Measurements from ENCODE around the gene GGNBP2. TPM values are rescaled to one million over a fixed set of nuclear protein-coding genes. Genes with fewer than 3 reads are reported as not detected.

Gene GGNBP2
- polyA plus RNA-seq (2013, experiment 1 of 2) = 44.9 TPM
- 47.5 TPM for polyA plus RNA-seq (2013, experiment 2 of 2)

GRCh38 chr17:36544307-36545076 lies at the start of gene GGNBP2:
Gene GGNBP2, plus strand, starts transcription at chr17:36544919. Its CDS starts 806 bp downstream, at chr17:36545725.
- Histone ChIP-seq H3K36me3 (replicated peaks in 1 of 2; ENCODE audit: control insufficient read depth in 2 of 2, insufficient read depth in 2 of 2, low read length in 2 of 2) (peaks cover 0 to 25% of the 10 kb centered on the region in 2 donors), H3K27ac (replicated peaks; ENCODE audit: low read length) (peak within 1 kb of the TSS; percentile 97), H3K9ac (ENCODE audit: low read depth, low read length, poor library complexity) (peak within 1 kb of the TSS; percentile 98), H2AK5ac (ENCODE audit: low read depth, low read length) (peak within 1 kb of the TSS; percentile 47), H2BK15ac (ENCODE audit: low read length) (no peak within 1 kb of the TSS), H3K18ac (ENCODE audit: low read length) (peak within 1 kb of the TSS; percentile 99), H3K79me1 (ENCODE audit: low read depth, low read length) (peaks cover 6% of the 10 kb centered on the region), H2BK12ac (ENCODE audit: low read length) (no peak within 1 kb of the TSS), H3K4ac (ENCODE audit: low read length) (no peak within 1 kb of the TSS), H3K4me1 (ENCODE audit: control insufficient read depth in 2 of 2, insufficient read depth in 1 of 2, low read depth in 1 of 2, low read length in 2 of 2) (peaks cover 6% of the 10 kb centered on the region in 2 donors), H3K14ac (ENCODE audit: low read length) (peak within 1 kb of the TSS; percentile 31), H4K8ac (ENCODE audit: low read depth, low read length) (no peak within 1 kb of the TSS), H3K23ac (ENCODE audit: low read depth, low read length, poor library complexity) (peak within 1 kb of the TSS; percentile 93), H2AFZ (ENCODE audit: low read length) (peak within 1 kb of the TSS; percentile 99), H4K91ac (ENCODE audit: low read depth, low read length, poor library complexity) (no peak within 1 kb of the TSS), H3K4me2 (ENCODE audit: insufficient read depth, low read length, poor library complexity, severe bottlenecking) (peak within 1 kb of the TSS; percentile 84), H2BK120ac (ENCODE audit: low read depth, low read length) (no peak within 1 kb of the TSS), H2BK5ac (ENCODE audit: low read length) (peak within 1 kb of the TSS; percentile 4), H3K9me3 (replicated peaks in 1 of 2; ENCODE audit: control insufficient read depth in 2 of 2, insufficient read depth in 1 of 2, low read depth in 1 of 2, low read length in 2 of 2) (no peaks in the 10 kb centered on the region), H3K4me3 (ENCODE audit: low read length in 2 of 2) (peak within 1 kb of the TSS; percentile 96 to 98), H3K27me3 (ENCODE audit: control insufficient read depth in 3 of 3, insufficient read depth in 3 of 3, low read depth in 1 of 3, low read length in 3 of 3) (no peaks in the 10 kb centered on the region)
- peak; percentile 91 for DNase-seq (ENCODE audit: low spot score)
- no CpG with 5 or more reads among the region's 71 CpGs for WGBS, 2 donors (ENCODE audit: extremely low coverage in 2 of 2, insufficient read length in 2 of 2, insufficient replicate concordance in 1 of 2)

- Histone ChIP-seq H4K8ac (ENCODE audit: low read depth, low read length) (no peak overlapping the region), H3K79me1 (ENCODE audit: low read depth, low read length) (peaks cover 6% of the 10 kb centered on the region), H2BK15ac (ENCODE audit: low read length) (no peak overlapping the region), H3K9me3 (replicated peaks in 1 of 2; ENCODE audit: control insufficient read depth in 2 of 2, insufficient read depth in 1 of 2, low read depth in 1 of 2, low read length in 2 of 2) (no peaks in the 10 kb centered on the region), H3K23ac (ENCODE audit: low read depth, low read length, poor library complexity) (no peak overlapping the region), H3K4me1 (ENCODE audit: control insufficient read depth in 2 of 2, insufficient read depth in 1 of 2, low read depth in 1 of 2, low read length in 2 of 2) (peaks cover 13 to 23% of the 10 kb centered on the region in 2 donors), H2BK5ac (ENCODE audit: low read length) (no peak overlapping the region), H2AFZ (ENCODE audit: low read length) (no peak overlapping the region), H3K27ac (replicated peaks; ENCODE audit: low read length) (peak overlapping the region; percentile 14), H3K9ac (ENCODE audit: low read depth, low read length, poor library complexity) (no peak overlapping the region), H3K36me3 (replicated peaks in 1 of 2; ENCODE audit: control insufficient read depth in 2 of 2, insufficient read depth in 2 of 2, low read length in 2 of 2) (peaks cover 28 to 87% of the 10 kb centered on the region in 2 donors), H2BK12ac (ENCODE audit: low read length) (no peak overlapping the region), H4K91ac (ENCODE audit: low read depth, low read length, poor library complexity) (no peak overlapping the region), H3K27me3 (ENCODE audit: control insufficient read depth in 3 of 3, insufficient read depth in 3 of 3, low read depth in 1 of 3, low read length in 3 of 3) (no peaks in the 10 kb centered on the region), H3K4me3 (ENCODE audit: low read length in 2 of 2) (no peak overlapping the region), H2AK5ac (ENCODE audit: low read depth, low read length) (no peak overlapping the region), H3K4ac (ENCODE audit: low read length) (no peak overlapping the region), H3K4me2 (ENCODE audit: insufficient read depth, low read length, poor library complexity, severe bottlenecking) (no peak overlapping the region), H3K18ac (ENCODE audit: low read length) (no peak overlapping the region), H2BK120ac (ENCODE audit: low read depth, low read length) (no peak overlapping the region), H3K14ac (ENCODE audit: low read length) (no peak overlapping the region)
- no CpG with 5 or more reads among the region's 3 CpGs for WGBS, 2 donors (ENCODE audit: extremely low coverage in 2 of 2, insufficient read length in 2 of 2, insufficient replicate concordance in 1 of 2)
- peak; percentile 8 for DNase-seq (ENCODE audit: low spot score)
These were observed 49.6 kb upstream of the GGNBP2 start for GRCh38 chr17:36495076-36495578.

DNA sequence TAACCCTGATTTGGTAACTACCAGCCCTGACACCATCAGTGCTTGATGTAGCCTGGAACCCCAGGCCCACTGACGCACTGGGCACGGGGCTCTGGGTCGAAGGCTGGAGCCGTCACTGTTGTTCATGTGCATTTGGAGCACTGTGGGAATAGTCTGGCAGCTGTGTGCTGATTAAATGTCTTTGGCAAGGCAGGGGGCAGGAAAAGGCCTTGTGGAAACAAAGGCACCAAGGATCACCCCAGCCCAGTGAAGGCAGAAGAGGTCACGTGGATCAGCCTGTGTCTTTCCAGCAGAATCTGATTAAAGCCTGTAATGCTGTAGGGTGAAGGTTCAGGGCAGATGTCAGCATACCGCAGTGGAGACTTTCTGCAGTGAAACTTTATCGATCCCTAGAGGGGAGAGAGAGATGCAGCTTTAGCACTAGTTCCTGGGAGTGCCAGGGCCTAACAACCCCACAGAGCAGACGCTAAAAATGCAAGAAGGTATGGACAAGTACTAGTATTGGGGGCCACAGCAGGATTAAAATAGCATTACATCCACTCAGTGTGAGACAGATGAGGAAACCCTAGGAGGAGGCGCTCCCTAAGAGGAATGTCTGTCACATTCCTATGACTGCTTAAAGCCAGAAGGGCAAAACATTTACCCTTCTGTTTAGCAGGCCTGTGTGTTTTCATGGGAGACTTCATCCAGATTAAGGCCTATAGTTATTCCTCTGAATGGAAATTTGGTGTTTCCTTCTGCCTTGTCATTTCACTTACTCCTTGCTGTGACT lies 48.5 kb upstream of the GGNBP2 start:
- Histone ChIP-seq H3K9ac (ENCODE audit: low read depth, low read length, poor library complexity) (no peak overlapping the region), H3K4me2 (ENCODE audit: insufficient read depth, low read length, poor library complexity, severe bottlenecking) (no peak overlapping the region), H3K4me1 (ENCODE audit: control insufficient read depth in 2 of 2, insufficient read depth in 1 of 2, low read depth in 1 of 2, low read length in 2 of 2) (peaks cover 13 to 23% of the 10 kb centered on the region in 2 donors), H3K27me3 (ENCODE audit: control insufficient read depth in 3 of 3, insufficient read depth in 3 of 3, low read depth in 1 of 3, low read length in 3 of 3) (no peaks in the 10 kb centered on the region), H3K14ac (ENCODE audit: low read length) (no peak overlapping the region), H2BK5ac (ENCODE audit: low read length) (no peak overlapping the region), H3K27ac (replicated peaks; ENCODE audit: low read length) (peak overlapping the region; percentile 85), H3K18ac (ENCODE audit: low read length) (no peak overlapping the region), H2BK120ac (ENCODE audit: low read depth, low read length) (no peak overlapping the region), H2AFZ (ENCODE audit: low read length) (no peak overlapping the region), H3K36me3 (replicated peaks in 1 of 2; ENCODE audit: control insufficient read depth in 2 of 2, insufficient read depth in 2 of 2, low read length in 2 of 2) (peaks cover 32 to 89% of the 10 kb centered on the region in 2 donors), H2BK15ac (ENCODE audit: low read length) (no peak overlapping the region), H4K8ac (ENCODE audit: low read depth, low read length) (no peak overlapping the region), H3K23ac (ENCODE audit: low read depth, low read length, poor library complexity) (no peak overlapping the region), H4K91ac (ENCODE audit: low read depth, low read length, poor library complexity) (no peak overlapping the region), H3K79me1 (ENCODE audit: low read depth, low read length) (peaks cover 3% of the 10 kb centered on the region), H2AK5ac (ENCODE audit: low read depth, low read length) (no peak overlapping the region), H3K9me3 (replicated peaks in 1 of 2; ENCODE audit: control insufficient read depth in 2 of 2, insufficient read depth in 1 of 2, low read depth in 1 of 2, low read length in 2 of 2) (no peaks in the 10 kb centered on the region), H2BK12ac (ENCODE audit: low read length) (no peak overlapping the region), H3K4me3 (ENCODE audit: low read length in 2 of 2) (no peak overlapping the region), H3K4ac (ENCODE audit: low read length) (no peak overlapping the region)
- peak; percentile 37 for DNase-seq (ENCODE audit: low spot score)
- WGBS, 2 donors (ENCODE audit: extremely low coverage in 2 of 2, insufficient read length in 2 of 2, insufficient replicate concordance in 1 of 2) = no CpG with 5 or more reads among the region's 9 CpGs

- no peak overlapping the region for H2AK5ac ChIP-seq (ENCODE audit: low read depth, low read length)
- no peak overlapping the region for H3K14ac ChIP-seq (ENCODE audit: low read length)
- H2BK15ac ChIP-seq (ENCODE audit: low read length) = no peak overlapping the region
- WGBS, 2 donors (ENCODE audit: extremely low coverage in 2 of 2, insufficient read length in 2 of 2, insufficient replicate concordance in 1 of 2) = no CpG with 5 or more reads among the region's 9 CpGs
- H4K91ac ChIP-seq (ENCODE audit: low read depth, low read length, poor library complexity) = no peak overlapping the region
- H2AFZ ChIP-seq (ENCODE audit: low read length) = no peak overlapping the region
- no peaks in the 10 kb centered on the region for H3K27me3 ChIP-seq (ENCODE audit: control insufficient read depth in 3 of 3, insufficient read depth in 3 of 3, low read depth in 1 of 3, low read length in 3 of 3)
- peak overlapping the region; percentile 38 for H3K9ac ChIP-seq (ENCODE audit: low read depth, low read length, poor library complexity)
- no peaks in the 10 kb centered on the region for H3K79me1 ChIP-seq (ENCODE audit: low read depth, low read length)
- no peaks in the 10 kb centered on the region for H3K9me3 ChIP-seq (replicated peaks in 1 of 2; ENCODE audit: control insufficient read depth in 2 of 2, insufficient read depth in 1 of 2, low read depth in 1 of 2, low read length in 2 of 2)
- no peak overlapping the region for H3K4me2 ChIP-seq (ENCODE audit: insufficient read depth, low read length, poor library complexity, severe bottlenecking)
- H3K4me1 ChIP-seq (ENCODE audit: control insufficient read depth in 2 of 2, insufficient read depth in 1 of 2, low read depth in 1 of 2, low read length in 2 of 2) = peaks cover 13 to 23% of the 10 kb centered on the region in 2 donors
- H3K18ac ChIP-seq (ENCODE audit: low read length) = no peak overlapping the region
- DNase-seq (ENCODE audit: low spot score) = no peak
- peaks cover 34 to 89% of the 10 kb centered on the region in 2 donors for H3K36me3 ChIP-seq (replicated peaks in 1 of 2; ENCODE audit: control insufficient read depth in 2 of 2, insufficient read depth in 2 of 2, low read length in 2 of 2)
- no peak overlapping the region for H2BK5ac ChIP-seq (ENCODE audit: low read length)
- H3K27ac ChIP-seq (replicated peaks; ENCODE audit: low read length) = no peak overlapping the region
- H3K4ac ChIP-seq (ENCODE audit: low read length) = no peak overlapping the region
- H2BK12ac ChIP-seq (ENCODE audit: low read length) = no peak overlapping the region
- no peak overlapping the region for H2BK120ac ChIP-seq (ENCODE audit: low read depth, low read length)
- H3K23ac ChIP-seq (ENCODE audit: low read depth, low read length, poor library complexity) = no peak overlapping the region
- H4K8ac ChIP-seq (ENCODE audit: low read depth, low read length) = no peak overlapping the region
- H3K4me3 ChIP-seq (ENCODE audit: low read length in 2 of 2) = no peak overlapping the region
These were observed 46.6 kb upstream of the GGNBP2 start for GRCh38 chr17:36498155-36498554.
